GM18858 (cell line): Measurements from ENCODE around the gene GMEB2.
"Not testable (repeated sequence)": the region's sequence is repeated elsewhere in the genome, so short reads cannot be mapped to it uniquely, and the experiment has no call there.

Experiments used
- ATAC-seq: cut with Tn5 transposase; IDR thresholded peaks from one replicate; pipeline ENCODE4 v1.9.1; 2021; ENCODE audit not compliant: unreplicated experiment

Gene GMEB2

GRCh38 chr20:63561624-63562396 lies 65.1 kb downstream of the GMEB2 start:
- no peak for ATAC-seq

DNA sequence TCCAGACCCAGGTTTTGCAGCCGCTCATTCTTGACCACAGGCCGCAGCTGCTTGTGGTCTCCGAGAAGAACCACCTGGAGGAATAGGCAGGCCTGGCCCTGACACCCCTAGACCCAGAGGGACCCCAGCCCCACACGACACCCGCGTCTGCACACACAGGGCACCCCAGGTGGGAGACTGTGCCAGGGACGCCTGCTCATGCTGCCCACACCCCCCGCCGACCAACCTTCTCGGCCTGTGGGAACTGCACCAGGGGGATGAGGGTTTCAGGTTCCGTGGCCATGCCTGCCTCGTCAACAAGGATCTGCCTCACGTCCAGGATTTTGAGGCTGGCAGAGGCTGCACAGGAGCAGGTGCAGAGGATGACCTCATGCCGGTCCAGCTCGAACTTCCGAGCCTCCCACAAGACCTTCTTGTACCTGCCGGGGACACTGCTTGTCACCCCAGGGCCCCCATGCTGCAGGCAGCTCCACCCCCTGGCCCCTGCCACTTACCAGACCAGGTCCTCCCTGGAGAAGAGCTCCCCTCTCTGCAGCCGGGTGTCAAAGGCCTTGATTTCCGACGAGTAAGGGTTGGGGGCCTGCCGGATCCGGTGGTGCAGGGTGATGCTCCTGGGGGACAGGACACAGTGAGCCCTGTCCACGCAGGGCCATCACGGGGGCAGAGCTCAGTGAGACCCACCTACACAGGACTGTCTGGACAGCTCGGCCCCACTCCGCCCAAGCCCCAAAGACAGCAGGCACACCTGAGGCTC lies 65.9 kb downstream of the GMEB2 start:
- no peak for ATAC-seq

DNA sequence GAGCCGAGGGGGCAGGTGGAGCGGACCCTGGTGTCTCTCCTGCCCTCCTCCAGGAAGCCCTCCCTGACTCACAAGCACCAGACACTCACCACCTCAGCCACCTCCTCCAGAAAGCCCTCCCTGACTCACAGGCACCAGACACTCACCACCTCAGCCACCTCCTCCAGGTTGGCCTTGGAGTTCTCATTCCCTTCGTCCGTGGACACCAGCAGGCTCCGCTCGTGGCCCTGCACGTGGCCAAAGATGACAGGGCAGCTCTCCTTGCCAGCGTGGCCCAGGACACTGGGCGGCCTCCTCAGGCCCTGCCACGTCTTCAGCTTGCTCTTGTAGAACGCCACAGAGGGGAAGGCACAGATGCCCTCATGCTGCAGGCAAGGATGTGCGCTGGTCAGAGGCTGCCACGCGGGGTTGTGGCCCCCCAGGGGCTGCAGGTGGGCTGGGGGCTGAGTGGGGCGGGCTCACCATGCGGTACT lies 66.5 kb downstream of the GMEB2 start:
- no peak for ATAC-seq

GRCh38 chr20:63559485-63560332 lies 67.2 kb downstream of the GMEB2 start:
- not testable (repeated sequence) for ATAC-seq

DNA sequence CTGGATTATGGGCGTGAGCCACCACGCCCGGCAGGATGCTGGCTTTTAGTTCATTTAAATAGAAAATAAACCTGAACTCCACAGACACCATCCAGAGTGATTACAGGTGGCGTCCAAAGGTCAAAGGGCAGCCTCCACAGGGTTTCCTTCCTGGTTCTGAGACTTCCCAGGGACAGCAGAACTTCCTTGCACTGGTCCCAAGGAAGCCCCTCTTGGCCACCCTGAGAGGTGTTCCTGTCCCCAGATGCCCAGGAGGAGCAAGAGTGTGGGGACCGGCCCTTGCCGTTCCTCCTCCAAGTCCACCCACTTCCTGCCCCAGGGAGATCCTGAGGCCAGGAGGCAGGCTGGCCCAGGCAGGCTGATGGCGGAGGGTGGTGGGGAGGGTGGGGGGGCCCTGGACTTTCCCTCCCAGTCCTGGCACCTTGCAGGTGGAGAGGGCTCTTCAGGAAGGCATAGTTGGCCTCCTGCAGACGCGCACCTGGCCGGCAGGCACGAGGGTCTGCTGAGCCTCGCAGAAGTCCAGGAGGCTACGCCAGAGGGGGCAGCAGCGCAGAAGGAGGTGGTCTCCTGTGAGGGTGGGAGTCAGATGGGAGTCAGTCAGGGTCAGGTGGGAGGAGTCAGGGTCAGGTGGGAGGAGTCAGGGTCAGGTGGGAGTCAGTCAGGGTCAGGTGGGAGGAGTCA lies 68.0 kb downstream of the GMEB2 start:
- no peak for ATAC-seq

GRCh38 chr20:63557481-63557891 lies 69.4 kb downstream of the GMEB2 start:
- ATAC-seq = no peak

GRCh38 chr20:63556873-63557478 lies 69.9 kb downstream of the GMEB2 start:
- ATAC-seq = no peak

DNA sequence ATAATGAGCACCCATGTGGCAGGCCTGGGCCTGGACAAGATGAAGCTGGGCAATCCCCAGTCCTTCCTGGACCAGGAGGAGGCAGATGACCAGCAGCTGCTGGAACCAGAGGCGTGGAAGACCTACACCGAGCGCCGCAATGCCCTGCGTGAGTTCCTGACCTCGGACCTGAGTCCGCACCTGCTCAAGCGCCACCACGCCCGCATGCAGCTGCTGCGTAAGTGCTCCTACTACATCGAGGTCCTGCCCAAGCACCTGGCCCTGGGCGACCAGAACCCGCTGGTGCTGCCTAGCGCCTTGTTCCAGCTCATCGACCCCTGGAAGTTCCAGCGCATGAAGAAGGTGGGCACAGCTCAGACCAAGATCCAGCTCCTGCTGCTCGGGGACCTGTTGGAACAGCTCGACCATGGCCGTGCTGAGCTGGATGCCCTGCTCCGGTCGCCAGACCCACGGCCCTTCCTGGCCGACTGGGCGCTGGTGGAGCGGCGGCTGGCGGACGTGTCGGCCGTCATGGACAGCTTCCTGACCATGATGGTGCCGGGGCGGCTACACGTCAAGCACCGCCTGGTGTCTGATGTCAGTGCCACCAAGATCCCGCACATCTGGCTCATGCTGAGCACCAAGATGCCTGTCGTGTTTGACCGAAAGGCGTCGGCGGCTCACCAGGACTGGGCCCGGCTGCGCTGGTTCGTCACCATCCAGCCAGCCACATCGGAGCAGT lies 71.1 kb downstream of the GMEB2 start:
- no peak for ATAC-seq

DNA sequence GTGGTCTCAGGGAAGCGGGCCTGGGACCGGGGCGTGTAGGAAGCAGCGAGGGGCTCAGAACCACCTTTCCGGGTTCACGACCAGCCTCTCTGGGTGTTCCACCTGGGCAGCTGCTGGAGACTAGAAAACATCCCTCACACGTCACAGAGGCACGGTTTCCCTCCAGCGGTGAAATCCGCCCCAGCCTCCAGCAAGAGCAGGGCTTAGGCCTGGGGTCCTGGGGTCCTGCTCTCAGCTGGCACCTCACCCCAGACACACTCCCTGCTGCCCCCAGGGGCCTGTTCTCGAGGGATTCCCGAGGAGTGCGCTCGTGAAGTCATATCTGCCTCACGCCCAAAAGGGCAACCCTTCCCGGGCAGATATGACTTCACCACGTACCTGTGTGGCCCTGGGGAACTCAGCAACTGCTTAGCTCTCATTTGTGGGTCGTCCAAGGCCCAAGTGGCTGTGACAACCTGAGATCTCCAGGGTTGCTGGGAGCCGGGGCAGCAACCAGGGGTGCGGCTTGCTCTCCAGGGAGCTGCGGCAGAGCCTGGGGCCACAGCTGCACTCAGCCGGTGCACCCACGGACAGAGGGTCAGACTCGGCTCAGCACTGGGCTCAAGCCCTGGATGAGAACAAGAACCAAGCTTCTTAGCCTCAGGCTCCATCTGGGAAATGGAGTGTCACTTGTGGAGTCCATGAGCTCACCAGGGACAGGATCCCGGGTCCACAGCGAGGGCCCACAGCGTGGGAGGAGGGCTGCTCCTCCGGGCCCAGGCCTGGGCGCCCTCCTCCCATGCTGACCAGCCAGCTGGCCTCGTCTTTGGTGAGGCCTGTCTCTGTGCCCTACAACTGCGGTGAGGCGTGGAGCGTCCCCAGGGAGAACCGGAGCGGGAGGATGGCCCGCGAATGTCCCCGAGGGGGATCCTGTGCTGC lies 72.3 kb downstream of the GMEB2 start:
- ATAC-seq = no peak

GRCh38 chr20:63553933-63554290 lies 73.0 kb downstream of the GMEB2 start, which contains the start of gene FNDC11:
Gene FNDC11, plus strand, starts transcription at chr20:63554159. Its CDS starts 1,505 bp downstream, at chr20:63555664.
- no peak for ATAC-seq

- ATAC-seq = no peak
Observed at GRCh38 chr20:63553251-63553932, 73.5 kb downstream of the GMEB2 start.

GRCh38 chr20:63552481-63553249 lies 74.2 kb downstream of the GMEB2 start:
- no peak for ATAC-seq

DNA sequence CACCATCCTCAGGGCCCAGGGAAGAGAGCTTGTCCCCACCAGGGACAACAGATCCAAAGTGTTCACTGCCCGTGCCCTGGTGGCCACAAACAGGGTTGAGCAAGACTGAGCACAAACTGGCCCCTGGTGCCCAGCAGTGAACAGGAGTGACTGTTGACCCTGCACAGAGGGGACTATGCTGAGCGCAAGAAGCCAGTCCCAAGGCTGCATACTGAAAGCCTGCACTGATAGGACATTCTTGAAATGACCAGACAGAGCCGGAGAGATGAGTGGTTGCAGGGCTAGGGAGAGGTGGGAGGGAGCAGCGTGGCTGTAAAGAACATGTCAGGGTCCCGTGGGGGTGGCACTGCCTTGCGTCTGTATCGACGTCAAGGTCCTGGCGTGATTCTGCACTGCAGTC lies 75.8 kb downstream of the GMEB2 start:
- ATAC-seq = no peak

- no peak for ATAC-seq
Observed at GRCh38 chr20:63549679-63550282, 77.1 kb downstream of the GMEB2 start.

DNA sequence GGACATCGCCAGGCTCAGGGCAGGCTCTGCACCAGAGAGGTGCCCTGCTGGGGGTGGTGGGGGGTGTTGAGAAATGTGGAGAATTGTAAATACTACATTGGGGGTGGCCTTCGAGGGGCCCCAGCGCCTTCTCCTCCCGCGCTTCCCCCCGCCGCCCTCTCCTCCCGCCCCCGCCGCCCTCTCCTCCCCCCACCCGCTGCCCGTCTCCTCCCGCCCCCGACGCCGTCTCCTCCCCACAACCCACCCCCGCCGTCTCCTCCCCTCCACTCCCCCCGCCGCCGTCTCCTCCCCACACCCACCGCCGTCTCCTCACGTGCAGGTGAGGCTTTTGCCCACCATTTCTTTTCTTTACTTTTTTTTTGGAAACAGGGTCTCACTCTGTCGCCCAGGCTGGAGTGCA lies 77.9 kb downstream of the GMEB2 start:
- ATAC-seq = no peak

DNA sequence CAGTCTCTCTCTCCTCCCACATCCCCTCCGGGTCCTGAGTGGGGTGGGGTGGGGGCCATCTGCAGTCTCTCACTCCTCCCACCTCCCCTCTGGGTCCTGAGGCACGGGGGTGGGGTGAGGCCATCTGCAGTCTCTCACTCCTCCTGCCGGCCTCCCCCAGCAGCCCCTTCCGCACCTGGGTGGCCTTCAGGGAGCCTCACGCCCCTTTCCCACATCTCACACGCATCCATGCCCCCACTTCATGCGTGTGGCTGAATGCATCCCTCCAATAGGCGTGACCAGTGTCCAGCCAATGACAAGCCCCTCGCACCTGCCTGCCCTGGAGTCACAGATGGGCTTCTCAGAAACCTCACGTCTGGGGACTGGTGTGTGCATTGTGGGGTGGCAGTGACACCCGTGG lies 78.4 kb downstream of the GMEB2 start:
- ATAC-seq = no peak
